Measurements from ENCODE around the gene AR. TPM values are rescaled to one million over a fixed set of nuclear protein-coding genes. Genes with fewer than 3 reads are reported as not detected.

Gene AR
- total RNA-seq, 1 donor from 2014 or later = 1.1 TPM

- TF ChIP-seq CTCF (IDR thresholded peaks at IDR 0.05; ENCODE audit: unreplicated experiment) = no peak
- H3K9me3 Mint-ChIP-seq (ENCODE audit: low read depth) = peaks cover 25% of the 10 kb centered on the region
- no peaks in the 10 kb centered on the region for H3K27me3 Mint-ChIP-seq
Observed at GRCh38 chrX:67759018-67759417, 215.2 kb downstream of the AR start.

DNA sequence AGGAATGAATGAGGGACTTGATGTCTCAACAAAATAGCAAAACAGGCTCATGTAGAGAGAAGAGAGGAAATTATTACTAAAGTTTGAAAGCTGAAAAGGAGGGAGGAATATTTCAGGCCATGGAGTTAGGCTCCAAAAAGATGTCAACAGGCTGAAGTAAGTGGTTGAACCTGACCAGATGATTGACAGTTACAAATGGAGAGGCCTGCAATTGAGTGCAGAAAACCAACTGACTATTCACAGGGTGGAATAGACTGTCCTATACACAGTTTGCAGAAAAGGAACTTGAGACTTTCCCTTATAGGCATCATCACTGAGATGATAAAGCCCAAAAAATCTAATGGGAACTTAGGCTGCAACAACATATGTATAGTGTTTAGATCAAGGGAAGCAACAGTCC lies 233.3 kb downstream of the AR start:
- H3K36me3 Mint-ChIP-seq (ENCODE audit: insufficient read depth) = no peaks in the 10 kb centered on the region
- no peaks in the 10 kb centered on the region for H3K4me1 Mint-ChIP-seq (ENCODE audit: low read depth)
- peaks cover 33% of the 10 kb centered on the region for H3K9me3 Mint-ChIP-seq (ENCODE audit: low read depth)
- no peak overlapping the region for H3K27ac Mint-ChIP-seq
- no peak overlapping the region for H3K4me3 Mint-ChIP-seq (ENCODE audit: low read depth)
- DNase-seq (ENCODE audit: low spot score, unreplicated experiment) = no peak
- no peaks in the 10 kb centered on the region for H3K27me3 Mint-ChIP-seq
- TF ChIP-seq CTCF (IDR thresholded peaks at IDR 0.05; ENCODE audit: unreplicated experiment) = no peak

More at GRCh38 chrX:67759018-67759417, 215.2 kb downstream of the AR start:
- H3K4me1 Mint-ChIP-seq (ENCODE audit: low read depth) = peaks cover 3% of the 10 kb centered on the region
- DNase-seq (ENCODE audit: low spot score, unreplicated experiment) = no peak
- H3K4me3 Mint-ChIP-seq (ENCODE audit: low read depth) = no peak overlapping the region
- no peaks in the 10 kb centered on the region for H3K36me3 Mint-ChIP-seq (ENCODE audit: insufficient read depth)
- no peak overlapping the region for H3K27ac Mint-ChIP-seq

GRCh38 chrX:67779099-67779498 lies 235.3 kb downstream of the AR start:
- Mint-ChIP-seq H3K4me3 (ENCODE audit: low read depth) (no peak overlapping the region), H3K27me3 (no peaks in the 10 kb centered on the region), H3K9me3 (ENCODE audit: low read depth) (peaks cover 18% of the 10 kb centered on the region), H3K27ac (no peak overlapping the region), H3K36me3 (ENCODE audit: insufficient read depth) (no peaks in the 10 kb centered on the region), H3K4me1 (ENCODE audit: low read depth) (no peaks in the 10 kb centered on the region)
- TF ChIP-seq CTCF (IDR thresholded peaks at IDR 0.05; ENCODE audit: unreplicated experiment) = no peak
- no peak for DNase-seq (ENCODE audit: low spot score, unreplicated experiment)

All from progenitor cell of endocrine pancreas (in vitro differentiated cells).